Measurements from ENCODE around the gene TPST2.

The TPST2 gene

GRCh38 chr22:26487996-26488395 is 101.9 kb downstream of the TPST2 start:
- DNase-seq: peak; percentile 31

GRCh38 chr22:26486394-26486793 is 103.5 kb downstream of the TPST2 start:
- DNase-seq: no peak

GRCh38 chr22:26485806-26486390 is 104.0 kb downstream of the TPST2 start:
- no peak for DNase-seq

- no peak for DNase-seq
Measured at GRCh38 chr22:26485013-26485412, 104.9 kb downstream of the TPST2 start.

GRCh38 chr22:26484360-26484706 is 105.6 kb downstream of the TPST2 start:
- DNase-seq: peak; percentile 46

- DNase-seq: peak; percentile 97
Measured at GRCh38 chr22:26483439-26484359, 106.2 kb downstream of the TPST2 start, which contains the start of the genes HPS4 and SRRD. Gene HPS4, minus strand, starts transcription at chr22:26483783. Its CDS starts 2,021 bp downstream, at chr22:26481762. Gene SRRD, plus strand, starts transcription at chr22:26483877. Its CDS starts 14 bp downstream, at chr22:26483891.

- DNase-seq: no peak
Measured at GRCh38 chr22:26483043-26483438, 106.9 kb downstream of the TPST2 start.

GRCh38 chr22:26482161-26482560 is 107.8 kb downstream of the TPST2 start:
- no peak for DNase-seq

GRCh38 chr22:26481694-26482093 is 108.2 kb downstream of the TPST2 start:
- DNase-seq: no peak

- DNase-seq: no peak
Measured at GRCh38 chr22:26481112-26481693, 108.7 kb downstream of the TPST2 start.

- DNase-seq: no peak
Measured at GRCh38 chr22:26480611-26480932, 109.4 kb downstream of the TPST2 start.

- DNase-seq: no peak
Measured at GRCh38 chr22:26479792-26480610, 109.9 kb downstream of the TPST2 start.

GRCh38 chr22:26479043-26479791 is 110.7 kb downstream of the TPST2 start:
- DNase-seq: no peak

- DNase-seq: no peak
Measured at GRCh38 chr22:26477341-26477731, 112.6 kb downstream of the TPST2 start.

GRCh38 chr22:26476705-26477340 is 113.1 kb downstream of the TPST2 start:
- no peak for DNase-seq

- DNase-seq: no peak
Measured at GRCh38 chr22:26474682-26475081, 115.2 kb downstream of the TPST2 start.
